Sigmoid colon (tissue), 7 donors: ENCODE results near the gene TBL3. TPM values are rescaled to one million over a fixed set of nuclear protein-coding genes. Genes with fewer than 3 reads are reported as not detected.

Experiments
- DNase-seq: peaks from one replicate; pipeline ENCODE4 v3.0.0-alpha.2; 2019
- H3K27ac ChIP-seq, 4 donors: fragments of 200-600 bp; sonication (generic); one replicate each; pipeline ENCODE4 v1.5.1; 2016 to 2019; ENCODE audit warnings: mild to moderate bottlenecking in 1 of 4
- H3K27me3 ChIP-seq, 3 donors: fragments of 200-600 bp; sonication (generic); one replicate each; pipeline ENCODE4 v1.5.1; 2019; ENCODE audit warnings: mild to moderate bottlenecking in 1 of 3
- H3K36me3 ChIP-seq, 4 donors: fragments of 200-600 bp; sonication (generic); one replicate each; pipeline ENCODE4 v1.5.1; 2016 to 2019
- H3K4me1 ChIP-seq, 4 donors: fragments of 200-600 bp; sonication (generic); one replicate each; pipeline ENCODE4 v1.5.1; 2017 to 2019
- H3K4me3 ChIP-seq, 4 donors: fragments of 200-600 bp; sonication (generic); one replicate each; pipeline ENCODE4 v1.5.1; 2017 to 2019; ENCODE audit warnings: mild to moderate bottlenecking in 2 of 4, moderate library complexity in 1 of 4
- H3K9me3 ChIP-seq, 4 donors: fragments of 200-600 bp in 3 of 4; sonication (generic) in 3 of 4; one replicate each; pipeline versions ENCODE4 v1.5.1 to v1.6.1; 2013 to 2019
- EP300 ChIP-seq, 4 donors: sonication (generic); formaldehyde crosslinking; IDR thresholded peaks; one replicate each; pipeline ENCODE4 v1.6.1; 2017; ENCODE audit warnings: antibody characterized with exemption in 4 of 4
- POLR2A ChIP-seq, 2 donors: fragments of 450-650 bp; IDR thresholded peaks; one replicate each; pipeline ENCODE4 v1.6.1; 2016; ENCODE audit warnings: antibody characterized with exemption in 2 of 2, mild to moderate bottlenecking in 2 of 2, moderate library complexity in 2 of 2
- POLR2AphosphoS5 ChIP-seq, 4 donors: sonication (generic); formaldehyde crosslinking; IDR thresholded peaks; one replicate each; pipeline ENCODE4 v1.6.1; 2017; ENCODE audit warnings: antibody characterized with exemption in 4 of 4
- WGBS, 2 donors: extraction: QIAGEN DNeasy Blood & Tissue Kit; methylation state at CpG; one replicate each; pipeline ENCODE4 v1.1.7; 2013; 5-methylcytosine and 5-hydroxymethylcytosine counted together
- intact Hi-C: fragments of 100-400 bp; cut with DNase I; formaldehyde crosslinking; loops from one replicate; pipeline ENCODE4 v1.15.1; 2023
- polyA plus RNA-seq, 3 donors: library from polyadenylated mRNA; stranded (reverse); fragments of 200-250 nt; gene quantifications; one replicate each; pipeline ENCODE4 v1.2.3, GENCODE V29; 2013
- total RNA-seq, 4 donors: library from RNA; depleted of rRNA; stranded (reverse); fragments of >200 nt; gene quantifications; one replicate each; pipeline ENCODE4 v1.1.0, GENCODE V29; 2016
- TF ChIP-seq, protein P1 (sequence below), 4 experiments: fragments of 450-650 bp in 3 of 4; fragments of 200-600 bp in 1 of 4; IDR thresholded peaks; one replicate each; pipeline ENCODE4 v1.5.1; 2016 to 2019; ENCODE audit warnings: antibody characterized with exemption in 4 of 4, mild to moderate bottlenecking in 3 of 4, moderate library complexity in 2 of 4
- donor health status: healthy with polysubstance abuse.
- donor health status: Bipolar disorder and iron deficiency.
- donor health status: healthy.

TBL3 gene
- total and polyA plus RNA-seq, 7 donors: 14.3 to 37.4 (median 25.4) TPM

DNA sequence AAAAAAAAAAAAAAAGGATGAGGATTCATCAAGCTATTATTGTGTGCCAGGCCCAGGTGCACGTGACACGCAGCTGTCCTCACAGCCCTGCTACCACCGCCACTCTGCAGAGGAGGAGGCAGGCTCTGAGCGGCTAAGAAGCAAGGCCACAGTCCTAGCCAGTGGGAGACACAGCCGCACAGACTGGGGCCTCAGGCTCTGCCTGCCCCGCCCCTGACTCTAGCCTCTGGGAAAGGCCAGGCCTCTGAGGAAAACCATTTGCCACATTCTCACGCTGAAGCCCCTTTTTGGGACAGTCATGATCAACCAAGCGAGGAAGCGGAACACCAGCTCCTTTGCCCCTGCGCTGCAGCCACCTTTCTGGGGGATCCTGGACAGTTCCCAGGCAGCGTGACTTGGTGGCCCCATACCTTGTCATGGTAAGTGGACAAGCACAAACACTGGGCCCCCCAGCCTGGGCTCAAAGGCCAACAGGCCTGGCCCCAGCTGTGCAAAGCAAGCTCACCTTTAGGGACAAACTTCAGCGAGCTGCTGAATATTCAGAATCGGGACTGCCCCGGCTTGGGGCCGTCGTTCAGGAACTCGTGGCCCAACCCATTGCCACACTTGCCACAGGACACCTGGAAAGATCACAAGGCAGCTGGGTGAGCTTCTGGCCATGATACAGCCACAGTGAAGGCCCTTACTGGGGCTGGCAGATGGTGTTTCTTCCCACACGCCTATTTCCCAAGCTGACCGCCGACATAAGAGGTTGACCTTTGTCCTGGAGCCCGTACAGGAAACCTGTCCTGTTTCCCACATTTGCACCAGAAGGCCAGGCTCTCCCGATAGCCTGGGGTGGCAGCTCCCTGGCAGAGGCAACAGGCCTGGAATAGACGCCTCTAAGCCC, 31.3 kb upstream of the TBL3 start:
- WGBS, 2 donors: 31 to 72% methylated on average over 23 of the region's 23 CpGs
- no peaks in the 10 kb centered on the region for H3K9me3 ChIP-seq
- peaks cover 0 to 43% (median 27%) of the 10 kb centered on the region in 4 donors for H3K36me3 ChIP-seq
- H3K4me3 ChIP-seq: no peak overlapping the region
- TF ChIP-seq EP300 (IDR thresholded peaks at IDR 0.05): no peak
- TF ChIP-seq, protein P1, sequence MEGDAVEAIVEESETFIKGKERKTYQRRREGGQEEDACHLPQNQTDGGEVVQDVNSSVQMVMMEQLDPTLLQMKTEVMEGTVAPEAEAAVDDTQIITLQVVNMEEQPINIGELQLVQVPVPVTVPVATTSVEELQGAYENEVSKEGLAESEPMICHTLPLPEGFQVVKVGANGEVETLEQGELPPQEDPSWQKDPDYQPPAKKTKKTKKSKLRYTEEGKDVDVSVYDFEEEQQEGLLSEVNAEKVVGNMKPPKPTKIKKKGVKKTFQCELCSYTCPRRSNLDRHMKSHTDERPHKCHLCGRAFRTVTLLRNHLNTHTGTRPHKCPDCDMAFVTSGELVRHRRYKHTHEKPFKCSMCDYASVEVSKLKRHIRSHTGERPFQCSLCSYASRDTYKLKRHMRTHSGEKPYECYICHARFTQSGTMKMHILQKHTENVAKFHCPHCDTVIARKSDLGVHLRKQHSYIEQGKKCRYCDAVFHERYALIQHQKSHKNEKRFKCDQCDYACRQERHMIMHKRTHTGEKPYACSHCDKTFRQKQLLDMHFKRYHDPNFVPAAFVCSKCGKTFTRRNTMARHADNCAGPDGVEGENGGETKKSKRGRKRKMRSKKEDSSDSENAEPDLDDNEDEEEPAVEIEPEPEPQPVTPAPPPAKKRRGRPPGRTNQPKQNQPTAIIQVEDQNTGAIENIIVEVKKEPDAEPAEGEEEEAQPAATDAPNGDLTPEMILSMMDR (IDR thresholded peaks at IDR 0.05): no peak
- peaks cover 0 to 30% (median 14%) of the 10 kb centered on the region in 4 donors for H3K4me1 ChIP-seq
- intact Hi-C loops: no loop called here
- no peak for DNase-seq
- H3K27ac ChIP-seq: peak overlapping the region in 1 of 4 donors; percentile 88
- no peaks in the 10 kb centered on the region for H3K27me3 ChIP-seq

DNA sequence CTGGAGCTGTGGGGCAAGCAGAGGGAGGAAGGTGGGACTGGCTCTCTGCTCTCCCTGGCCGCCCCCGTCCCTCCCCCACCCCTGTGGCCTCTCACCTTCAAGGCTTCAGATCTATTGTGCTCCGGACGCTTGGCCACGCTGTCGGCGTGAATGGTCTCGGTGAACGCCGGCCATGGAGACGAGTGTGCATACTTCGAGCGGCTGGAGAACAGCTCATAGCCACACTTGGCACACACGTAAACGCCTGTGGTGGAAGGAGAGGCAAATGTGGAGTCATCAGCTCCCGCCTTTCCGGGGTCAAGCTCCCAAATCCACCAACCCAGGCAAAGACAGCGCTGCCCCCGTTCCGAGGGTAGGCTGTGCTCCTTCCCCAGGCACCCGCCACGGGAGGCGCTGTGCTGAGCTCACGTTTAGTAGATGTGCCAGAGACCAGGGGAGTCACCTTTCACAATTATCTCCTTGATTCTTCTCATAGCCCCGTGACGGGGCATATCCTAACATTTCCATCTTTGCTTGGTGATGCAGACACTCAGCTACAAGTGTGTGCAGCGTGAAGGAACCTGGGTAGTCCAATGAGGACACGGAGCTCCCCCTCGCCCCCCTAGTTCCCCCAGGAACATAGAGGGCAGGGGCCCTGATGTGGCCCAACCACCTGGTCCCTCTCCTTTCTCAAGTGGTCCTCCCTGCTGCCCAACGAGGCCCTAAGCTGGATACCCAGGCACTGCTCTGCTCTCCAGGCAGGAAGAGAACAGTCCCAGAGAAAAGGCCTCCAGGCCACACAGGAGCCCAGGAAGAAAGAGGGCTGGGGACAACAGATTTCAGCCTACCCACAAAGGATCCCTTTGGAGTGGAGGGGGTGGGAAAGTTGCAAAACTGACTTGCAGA, 30.4 kb upstream of the TBL3 start:
- Histone ChIP-seq H3K9me3 (no peaks in the 10 kb centered on the region), H3K4me1 (peaks cover 0 to 30% (median 14%) of the 10 kb centered on the region in 4 donors), H3K27me3 (no peaks in the 10 kb centered on the region), H3K4me3 (peak overlapping the region in 3 of 4 donors; percentile 78 to 95 (median 86)), H3K27ac (peak overlapping the region; percentile 84 to 90 (median 87)), H3K36me3 (peaks cover 0 to 43% (median 27%) of the 10 kb centered on the region in 4 donors)
- WGBS, 2 donors: 77 to 84% methylated on average over 30 of the region's 30 CpGs
- DNase-seq: no peak
- intact Hi-C loops: no loop called here
- no peak for TF ChIP-seq POLR2AphosphoS5 (IDR thresholded peaks at IDR 0.05)
- TF ChIP-seq, protein P1 (IDR thresholded peaks at IDR 0.05): no peak
- TF ChIP-seq POLR2A (IDR thresholded peaks at IDR 0.05): no peak
- no peak for TF ChIP-seq EP300 (IDR thresholded peaks at IDR 0.05)

DNA sequence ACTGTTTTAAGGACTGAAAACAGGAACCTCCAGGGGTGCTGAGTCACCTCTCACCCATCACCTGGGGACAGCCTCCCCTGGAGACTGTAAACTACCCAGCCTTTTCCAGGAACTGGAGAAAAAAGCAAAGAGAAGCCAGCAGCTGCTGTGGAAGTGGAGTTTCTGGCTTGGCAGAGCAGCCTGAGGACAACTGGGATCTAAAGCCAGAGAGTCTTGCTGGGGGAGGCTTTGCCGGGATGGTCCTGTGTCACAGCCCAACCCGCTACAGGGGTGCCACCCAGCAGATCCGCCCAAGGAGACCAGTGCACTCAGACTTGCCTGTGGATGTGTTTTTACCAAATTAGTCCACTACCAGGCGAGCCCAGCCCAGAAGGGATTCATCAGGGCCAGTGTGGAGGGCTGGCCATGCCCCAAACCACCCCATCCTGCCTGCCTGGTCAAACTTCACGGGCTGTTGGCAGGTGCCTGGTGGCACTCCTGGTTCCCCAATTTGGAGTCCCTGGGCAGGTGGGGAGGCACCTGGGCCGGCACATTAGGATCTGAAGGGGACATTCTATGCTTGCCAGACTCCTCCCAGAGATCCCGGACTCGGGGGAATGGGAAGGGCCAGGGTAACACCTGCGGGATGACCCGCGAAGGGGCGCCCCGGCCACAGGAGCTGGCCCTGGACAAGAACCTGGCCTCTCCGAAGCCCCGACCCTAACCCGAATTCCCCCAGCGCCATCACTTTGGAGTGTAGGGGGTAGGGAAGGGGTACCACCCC, 29.6 kb upstream of the TBL3 start:
- DNase-seq: peak; percentile 75
- Histone ChIP-seq H3K4me3 (peak overlapping the region; percentile 78 to 95 (median 83)), H3K36me3 (peaks cover 0 to 41% (median 27%) of the 10 kb centered on the region in 4 donors), H3K4me1 (peaks cover 0 to 30% (median 14%) of the 10 kb centered on the region in 4 donors), H3K9me3 (no peaks in the 10 kb centered on the region), H3K27me3 (no peaks in the 10 kb centered on the region), H3K27ac (peak overlapping the region; percentile 84 to 90 (median 87))
- peak in 1 of 4 donors; percentile 16 for TF ChIP-seq POLR2AphosphoS5 (IDR thresholded peaks at IDR 0.05)
- no peak for TF ChIP-seq EP300 (IDR thresholded peaks at IDR 0.05)
- TF ChIP-seq, protein P1 (IDR thresholded peaks at IDR 0.05): no peak
- TF ChIP-seq POLR2A (IDR thresholded peaks at IDR 0.05): no peak
- intact Hi-C loops: no loop called here
- WGBS, 2 donors: 8 to 14% methylated on average over 17 of the region's 17 CpGs
